NCI-H345 treated with DMSO at 0.1 percent for 48 hours (cell line): ENCODE measurements around the gene MYL6B.
"Not testable (repeated sequence)": the region's sequence is repeated elsewhere in the genome, so short reads cannot be mapped to it uniquely, and the experiment has no call there.

ENCODE experiments used
- DNase-seq: peaks from one replicate; lab custom pipeline; 2025; ENCODE audit not compliant: unreplicated experiment; lab: John Stamatoyannopoulos, UW

Gene MYL6B

GRCh38 chr12:56152132-56152755 is at the start of gene MYL6B:
Gene MYL6B (plus strand): TSS chr12:56152587. CDS start chr12:56153919, 1,332 bp downstream.
- DNase-seq = peak; percentile 81

GRCh38 chr12:56102683-56103065 is 49.7 kb upstream of the MYL6B start:
- DNase-seq = no peak

GRCh38 chr12:56103066-56103711 is 49.2 kb upstream of the MYL6B start:
- no peak for DNase-seq

GRCh38 chr12:56103823-56104108 is 48.6 kb upstream of the MYL6B start:
- peak; percentile 75 for DNase-seq

- peak; percentile 96 for DNase-seq
Observed at GRCh38 chr12:56104109-56104814, 48.1 kb upstream of the MYL6B start, which contains the start of gene PA2G4. Gene PA2G4 (plus strand): TSS chr12:56104559. CDS start chr12:56104738, 179 bp downstream.

GRCh38 chr12:56104815-56105608 is 47.4 kb upstream of the MYL6B start:
- no peak for DNase-seq

GRCh38 chr12:56105609-56105902 is 46.8 kb upstream of the MYL6B start:
- no peak for DNase-seq

GRCh38 chr12:56107242-56107641 is 45.1 kb upstream of the MYL6B start:
- DNase-seq = no peak

- DNase-seq = no peak
Observed at GRCh38 chr12:56110571-56110970, 41.8 kb upstream of the MYL6B start.

GRCh38 chr12:56114084-56114483 is 38.3 kb upstream of the MYL6B start:
- DNase-seq = no peak

GRCh38 chr12:56115329-56115728 is 37.1 kb upstream of the MYL6B start:
- DNase-seq = no peak

- peak; percentile 98 for DNase-seq
Observed at GRCh38 chr12:56116267-56117081, 35.9 kb upstream of the MYL6B start, which contains the start of gene RPL41. Gene RPL41 (plus strand): TSS chr12:56116633.

GRCh38 chr12:56117082-56117706 is 35.2 kb upstream of the MYL6B start:
- not testable (repeated sequence) for DNase-seq

GRCh38 chr12:56117778-56118687 is 34.4 kb upstream of the MYL6B start, which contains the start of gene ZC3H10:
Gene ZC3H10 (plus strand): TSS chr12:56118266. CDS start chr12:56120563, 2,297 bp downstream.
- DNase-seq = peak; percentile 98

- DNase-seq = no peak
Observed at GRCh38 chr12:56118688-56119357, 33.6 kb upstream of the MYL6B start.

GRCh38 chr12:56119361-56119796 is 33.0 kb upstream of the MYL6B start:
- DNase-seq = peak; percentile 82

GRCh38 chr12:56120158-56120846 is 32.1 kb upstream of the MYL6B start:
- DNase-seq = no peak
